Adrenal gland (tissue), 5 donors: ENCODE results near the gene STOML3.

Source experiments
- CTCF ChIP-seq, 6 experiments: fragments of 450-650 bp in 4 of 6; fragments of 200-600 bp in 2 of 6; sonication (generic) in 1 of 6; IDR thresholded peaks; 1 replicate in 5 of 6; 2 replicates in 1 of 6; pipeline versions ENCODE4 v1.5.1 to v1.8.0; 2016 to 2021; ENCODE audit warnings: antibody characterized with exemption in 6 of 6, mild to moderate bottlenecking in 2 of 6, moderate library complexity in 1 of 6
- POLR2A ChIP-seq, 2 donors: fragments of 450-650 bp; IDR thresholded peaks; one replicate each; pipeline ENCODE4 v1.6.1; 2017; ENCODE audit warnings: antibody characterized with exemption in 2 of 2, mild to moderate bottlenecking in 2 of 2, moderate library complexity in 1 of 2
- donor health status: DM: no; HTN: no; CAD: no.

GRCh38 chr13:39040206-39040605 lies 49.6 kb upstream of the STOML3 start:
- no peak for TF ChIP-seq POLR2A (IDR thresholded peaks at IDR 0.05)
- TF ChIP-seq CTCF (IDR thresholded peaks at IDR 0.05), result no peak
